Lung (tissue), 12 donors: Measurements from ENCODE around the gene ATP12A. TPM values are rescaled to one million over a fixed set of nuclear protein-coding genes. Genes with fewer than 3 reads are reported as not detected.

Experiments
- ATAC-seq: fragments of 200-7000 bp; cut with Tn5 transposase; one replicate; pipeline ENCODE4 v1.9.1; 2020; ENCODE audit warnings: moderate number of reproducible peaks; ENCODE audit not compliant: insufficient read depth, low FRiP score
- DNase-seq, 3 donors: peaks; one replicate each; pipeline ENCODE4 v3.0.0-alpha.2; 2013 to 2017
- H3K27ac ChIP-seq, 2 donors: one replicate each; pipeline ENCODE4 v1.5.1; 2013; ENCODE audit warnings: mild to moderate bottlenecking in 2 of 2, moderate library complexity in 2 of 2, control low read depth in 1 of 2, inconsistent platforms in 1 of 2, low read depth in 1 of 2, low read length in 1 of 2
- H3K27me3 ChIP-seq, 3 donors: one replicate each; pipeline ENCODE4 v1.5.1; 2013; ENCODE audit warnings: low read length in 2 of 3; ENCODE audit not compliant: control insufficient read depth in 3 of 3, insufficient read depth in 3 of 3
- H3K36me3 ChIP-seq, 4 donors: one replicate each; pipeline ENCODE4 v1.5.1; 2013; ENCODE audit warnings: low read length in 4 of 4, mild to moderate bottlenecking in 1 of 4, moderate library complexity in 1 of 4; ENCODE audit not compliant: control insufficient read depth in 4 of 4, insufficient read depth in 4 of 4
- H3K4me1 ChIP-seq, 5 donors: one replicate each; pipeline ENCODE4 v1.5.1; 2013; ENCODE audit warnings: low read length in 5 of 5, mild to moderate bottlenecking in 2 of 5, moderate library complexity in 1 of 5; ENCODE audit not compliant: control insufficient read depth in 5 of 5, insufficient read depth in 5 of 5
- H3K4me3 ChIP-seq: one replicate; pipeline ENCODE4 v1.5.1; 2013; ENCODE audit warnings: mild to moderate bottlenecking, control low read depth, moderate library complexity
- H3K9ac ChIP-seq, 2 donors: one replicate each; pipeline ENCODE4 v1.5.1; 2013; ENCODE audit warnings: low read length in 2 of 2, control low read depth in 1 of 2; ENCODE audit not compliant: insufficient read depth in 1 of 2
- H3K9me3 ChIP-seq, 4 donors: one replicate each; pipeline ENCODE4 v1.5.1; 2013; ENCODE audit warnings: low read length in 3 of 4, mild to moderate bottlenecking in 1 of 4, moderate library complexity in 1 of 4; ENCODE audit not compliant: control insufficient read depth in 4 of 4, insufficient read depth in 3 of 4
- WGBS, 2 donors: extraction: QIAGEN DNeasy Blood & Tissue Kit; methylation state at CpG; one replicate each; pipeline ENCODE4 v1.1.7; 2013; 5-methylcytosine and 5-hydroxymethylcytosine counted together
- polyA plus RNA-seq, 2 donors: library from polyadenylated mRNA; stranded (reverse); fragments of 200-250 nt; gene quantifications; one replicate each; pipeline ENCODE4 v1.2.1, GENCODE V29; 2013
- total RNA-seq, 2 donors: library from RNA; depleted of rRNA in 1 of 2; stranded (reverse); fragments of >200 nt in 1 of 2; gene quantifications; one replicate each; pipeline ENCODE4 v1.2.1, GENCODE V29; 2014 to 2021
- TF ChIP-seq, protein P1 (sequence below): IDR thresholded peaks from 2 replicates; pipeline ENCODE4 v1.5.1; 2012; ENCODE audit warnings: mild to moderate bottlenecking; ENCODE audit errors: control extremely low read depth, extremely low read depth
- donor health status: control.
- donor health status: control.
- donor health status: Bipolar disorder and iron deficiency.
- donor health status: healthy.
- donor health status: DM: yes; HTN: yes; CAD: no.

ATP12A gene
- total and polyA plus RNA-seq, 4 donors = 0.40 to 11.7 (median 2.2) TPM

DNA sequence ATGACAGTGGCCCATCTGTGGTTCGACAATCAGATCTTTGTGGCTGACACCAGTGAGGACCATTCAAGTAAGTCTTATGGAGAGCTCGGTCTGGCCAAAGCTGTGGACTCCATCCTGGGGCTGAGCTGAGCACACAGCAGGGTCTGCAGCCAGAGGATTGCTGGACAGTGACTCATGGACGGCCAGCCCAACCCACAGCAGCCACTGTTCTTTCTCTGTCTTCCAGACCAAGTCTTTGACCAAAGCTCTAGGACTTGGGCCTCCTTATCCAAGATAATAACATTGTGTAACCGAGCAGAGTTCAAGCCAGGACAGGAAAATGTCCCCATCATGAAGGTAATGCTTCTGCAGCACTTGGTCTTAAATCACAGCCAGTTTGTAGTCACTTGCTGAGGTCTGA is 12.4 kb downstream of the ATP12A start:
- H3K36me3 ChIP-seq = no peaks in the 10 kb centered on the region
- peaks cover 0 to 5% (median 2%) of the 10 kb centered on the region in 3 donors for H3K27me3 ChIP-seq
- DNase-seq = no peak
- no peaks in the 10 kb centered on the region for H3K4me1 ChIP-seq
- no peak overlapping the region for H3K27ac ChIP-seq
- 66 to 67% methylated on average over 4 of the region's 4 CpGs for WGBS, 2 donors
- no peak overlapping the region for H3K9ac ChIP-seq
- TF ChIP-seq, protein P1, sequence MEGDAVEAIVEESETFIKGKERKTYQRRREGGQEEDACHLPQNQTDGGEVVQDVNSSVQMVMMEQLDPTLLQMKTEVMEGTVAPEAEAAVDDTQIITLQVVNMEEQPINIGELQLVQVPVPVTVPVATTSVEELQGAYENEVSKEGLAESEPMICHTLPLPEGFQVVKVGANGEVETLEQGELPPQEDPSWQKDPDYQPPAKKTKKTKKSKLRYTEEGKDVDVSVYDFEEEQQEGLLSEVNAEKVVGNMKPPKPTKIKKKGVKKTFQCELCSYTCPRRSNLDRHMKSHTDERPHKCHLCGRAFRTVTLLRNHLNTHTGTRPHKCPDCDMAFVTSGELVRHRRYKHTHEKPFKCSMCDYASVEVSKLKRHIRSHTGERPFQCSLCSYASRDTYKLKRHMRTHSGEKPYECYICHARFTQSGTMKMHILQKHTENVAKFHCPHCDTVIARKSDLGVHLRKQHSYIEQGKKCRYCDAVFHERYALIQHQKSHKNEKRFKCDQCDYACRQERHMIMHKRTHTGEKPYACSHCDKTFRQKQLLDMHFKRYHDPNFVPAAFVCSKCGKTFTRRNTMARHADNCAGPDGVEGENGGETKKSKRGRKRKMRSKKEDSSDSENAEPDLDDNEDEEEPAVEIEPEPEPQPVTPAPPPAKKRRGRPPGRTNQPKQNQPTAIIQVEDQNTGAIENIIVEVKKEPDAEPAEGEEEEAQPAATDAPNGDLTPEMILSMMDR = no peak
- no peaks in the 10 kb centered on the region for H3K9me3 ChIP-seq
- no peak overlapping the region for H3K4me3 ChIP-seq
- ATAC-seq = no peak

- Histone ChIP-seq H3K27ac (no peak overlapping the region), H3K4me3 (no peak overlapping the region), H3K9me3 (peaks cover 0 to 2% (median 0%) of the 10 kb centered on the region in 4 donors), H3K9ac (no peak overlapping the region), H3K36me3 (no peaks in the 10 kb centered on the region), H3K4me1 (no peaks in the 10 kb centered on the region), H3K27me3 (peaks cover 0 to 5% (median 2%) of the 10 kb centered on the region in 3 donors)
- ATAC-seq (no peak), DNase-seq (peak; percentile 29 to 61 (median 39))
- TF ChIP-seq, protein P1 = peak; percentile 49
- WGBS, 2 donors = 22 to 26% methylated on average over 17 of the region's 17 CpGs
Observed at GRCh38 chr13:24693862-24694471, 13.8 kb downstream of the ATP12A start.

- H3K4me1 ChIP-seq = no peaks in the 10 kb centered on the region
- H3K27me3 ChIP-seq = peaks cover 0 to 5% (median 2%) of the 10 kb centered on the region in 3 donors
- TF ChIP-seq, protein P1 = no peak
- H3K36me3 ChIP-seq = no peaks in the 10 kb centered on the region
- WGBS, 2 donors = 85 to 86% methylated on average over 12 of the region's 12 CpGs
- no peak overlapping the region for H3K9ac ChIP-seq
- H3K4me3 ChIP-seq = no peak overlapping the region
- peaks cover 0 to 3% (median 0%) of the 10 kb centered on the region in 4 donors for H3K9me3 ChIP-seq
- no peak overlapping the region for H3K27ac ChIP-seq
- ATAC-seq (no peak), DNase-seq (no peak)
Observed at GRCh38 chr13:24694907-24695306, 14.7 kb downstream of the ATP12A start.

DNA sequence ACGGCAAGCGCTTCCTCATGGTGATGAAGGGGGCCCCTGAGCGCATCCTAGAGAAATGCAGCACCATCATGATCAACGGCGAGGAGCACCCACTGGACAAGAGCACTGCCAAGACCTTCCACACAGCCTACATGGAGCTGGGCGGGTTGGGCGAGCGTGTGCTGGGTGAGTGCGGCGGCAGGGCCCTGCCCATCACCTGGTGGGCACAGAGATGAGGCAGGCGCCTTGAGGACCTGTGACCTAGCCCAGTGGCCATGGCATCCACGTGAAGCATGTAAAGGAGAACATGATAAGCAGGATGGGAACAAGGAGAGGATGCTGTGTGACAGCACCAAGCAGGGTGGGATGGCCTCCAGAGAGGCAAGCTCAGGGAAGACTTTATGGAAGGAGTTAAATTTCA is 18.5 kb downstream of the ATP12A start:
- Histone ChIP-seq H3K9ac (no peak overlapping the region), H3K4me3 (no peak overlapping the region), H3K27me3 (peaks cover 0 to 2% (median 0%) of the 10 kb centered on the region in 3 donors), H3K4me1 (no peaks in the 10 kb centered on the region), H3K36me3 (no peaks in the 10 kb centered on the region), H3K27ac (no peak overlapping the region), H3K9me3 (peaks cover 0 to 3% (median 0%) of the 10 kb centered on the region in 4 donors)
- TF ChIP-seq, protein P1 = no peak
- ATAC-seq (no peak), DNase-seq (no peak)
- 91 to 95% methylated on average over 12 of the region's 12 CpGs for WGBS, 2 donors
